ENCODE data around the gene CEMIP2.

CEMIP2 gene

GRCh38 chr9:71774920-71775319 is 6.6 kb upstream of the CEMIP2 start:
- FAIRE-seq (no peak), DNase-seq (ENCODE audit: low spot score) (no peak)

GRCh38 chr9:71772726-71773125 is 4.4 kb upstream of the CEMIP2 start:
- DNase-seq (ENCODE audit: low spot score) (no peak), FAIRE-seq (no peak)

- DNase-seq (ENCODE audit: low spot score) = no peak
- no peak for FAIRE-seq
Observed at GRCh38 chr9:71770170-71770569, 1.9 kb upstream of the CEMIP2 start.

GRCh38 chr9:71769175-71770161 is 1.2 kb upstream of the CEMIP2 start:
- DNase-seq (ENCODE audit: low spot score) = peak; percentile 71
- FAIRE-seq = no peak

DNA sequence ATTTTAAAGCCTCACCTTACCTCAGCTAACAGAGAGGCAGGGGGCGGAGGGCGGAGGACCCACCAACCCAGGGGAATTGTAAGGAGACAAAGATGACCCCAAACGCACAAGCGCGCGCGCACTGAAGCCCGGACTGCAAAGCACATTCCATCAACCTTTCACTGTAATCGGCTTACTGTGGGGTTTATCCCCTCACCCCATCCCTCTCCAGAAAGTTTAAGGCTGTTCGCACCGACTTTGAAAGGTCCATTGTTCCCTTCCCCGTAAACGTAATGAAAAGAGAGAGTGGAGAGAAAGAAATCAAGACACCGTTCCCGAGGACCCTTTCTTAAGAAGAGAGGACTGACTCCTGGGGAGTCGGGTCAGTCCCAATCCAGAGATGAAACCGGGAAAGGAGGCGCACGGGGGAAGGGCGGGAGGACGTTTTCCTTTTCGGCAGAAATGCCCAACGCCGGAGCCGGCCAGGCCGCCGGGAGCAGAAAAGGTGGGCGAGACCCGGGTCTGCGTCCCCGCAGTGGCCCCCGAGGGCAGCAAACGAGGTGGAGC is 464 bp downstream of the CEMIP2 start:
- FAIRE-seq (no peak), DNase-seq (ENCODE audit: low spot score) (no peak)

DNA sequence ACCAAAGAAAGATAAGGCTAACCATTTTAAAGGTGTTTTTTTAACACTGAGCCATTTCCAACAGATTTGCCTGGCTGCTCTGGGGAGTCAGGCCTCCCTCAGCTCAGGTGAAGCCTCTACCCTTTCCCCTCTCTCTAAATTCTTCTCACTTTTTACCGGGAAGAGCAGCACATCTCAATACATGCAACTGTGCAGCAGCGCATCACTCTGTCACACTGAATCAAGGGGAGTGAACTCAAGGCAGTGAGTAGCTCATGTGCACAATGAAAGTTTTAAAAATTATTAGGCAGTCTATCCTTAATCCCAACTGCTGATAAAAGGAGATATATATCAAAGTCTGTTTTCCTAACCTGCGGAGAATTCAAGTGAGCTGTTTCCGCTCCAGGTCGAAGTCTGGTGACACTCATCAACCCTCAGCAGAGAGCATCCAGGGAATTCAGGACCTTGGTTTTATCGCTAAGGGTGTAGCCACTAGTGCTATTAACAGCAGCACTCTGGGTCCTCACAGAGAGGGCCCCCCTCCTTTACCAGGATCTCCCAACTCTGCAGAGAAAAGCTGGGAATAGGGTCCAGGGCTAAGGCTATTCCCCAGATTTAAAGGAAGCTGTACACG is 1.0 kb downstream of the CEMIP2 start:
- FAIRE-seq = no peak

DNA sequence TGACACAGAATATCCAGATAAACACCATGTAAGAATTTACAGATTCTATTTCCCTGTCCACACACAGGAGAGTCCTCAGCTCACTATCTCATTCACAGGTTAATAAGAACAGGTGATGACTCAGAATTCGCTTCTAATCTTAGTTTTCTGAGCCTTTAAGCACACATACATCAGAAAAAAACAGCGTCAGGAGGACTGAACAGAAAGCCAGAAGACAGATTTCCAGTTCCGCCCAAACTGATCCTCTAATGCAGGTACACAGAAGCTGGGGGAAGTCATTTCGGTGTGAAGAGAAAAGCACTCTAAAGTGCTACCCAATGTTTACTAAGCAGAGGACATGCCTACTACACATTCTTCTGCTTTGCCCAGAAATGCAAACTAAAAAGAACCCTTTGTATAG is 1.6 kb downstream of the CEMIP2 start:
- DNase-seq (ENCODE audit: low spot score) (no peak), FAIRE-seq (no peak)

More for the DNA sequence above, 1.0 kb downstream of the CEMIP2 start:
- DNase-seq (ENCODE audit: low spot score) = no peak

DNA sequence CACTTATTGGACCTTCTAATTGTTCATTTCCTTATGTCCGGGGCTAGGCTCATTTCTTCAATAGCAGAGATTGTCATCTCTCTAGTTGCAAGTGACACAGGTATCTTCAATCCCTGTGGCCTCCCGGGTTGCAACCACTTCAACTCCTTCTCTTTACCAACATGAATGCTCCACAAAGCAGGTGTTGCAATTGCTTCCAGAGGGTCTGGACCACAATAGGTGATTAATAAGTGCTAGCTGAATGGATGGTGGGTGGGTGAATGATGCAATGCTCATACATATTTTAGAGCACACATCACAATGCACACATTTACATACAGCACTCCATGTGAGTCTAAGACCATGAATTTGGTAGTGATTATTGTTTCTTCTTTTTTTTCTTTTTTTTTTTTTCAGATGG is 2.6 kb downstream of the CEMIP2 start:
- FAIRE-seq (no peak), DNase-seq (ENCODE audit: low spot score) (no peak)

DNA sequence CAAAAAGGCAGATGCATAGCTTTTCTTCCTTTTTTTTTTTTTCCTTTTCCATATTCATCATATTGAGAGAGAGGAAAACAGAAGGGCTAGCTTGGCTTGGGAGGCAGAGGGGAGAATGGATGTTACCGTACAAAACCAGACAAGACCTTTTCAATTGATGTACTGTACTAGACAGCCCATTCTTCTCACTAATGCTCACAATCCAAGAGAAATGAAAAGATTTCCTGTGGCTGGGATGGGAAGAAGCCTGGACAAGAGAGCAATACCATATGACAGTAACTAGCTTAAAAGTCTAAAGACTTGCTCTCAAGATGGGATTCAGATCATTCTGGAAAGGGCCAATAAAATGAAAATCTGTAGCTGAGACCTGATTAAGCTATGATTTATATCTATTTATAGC is 3.4 kb downstream of the CEMIP2 start:
- DNase-seq (ENCODE audit: low spot score) = no peak
- FAIRE-seq = no peak

GRCh38 chr9:71764463-71764862 is 3.9 kb downstream of the CEMIP2 start:
- DNase-seq (ENCODE audit: low spot score) = no peak
- no peak for FAIRE-seq

- no peak for DNase-seq (ENCODE audit: low spot score)
- no peak for FAIRE-seq
Observed at GRCh38 chr9:71763832-71764231, 4.5 kb downstream of the CEMIP2 start.

GRCh38 chr9:71762900-71763653 is 5.2 kb downstream of the CEMIP2 start:
- no peak for FAIRE-seq
- DNase-seq (ENCODE audit: low spot score) = no peak

GRCh38 chr9:71761938-71762353 is 6.4 kb downstream of the CEMIP2 start:
- DNase-seq (ENCODE audit: low spot score) = no peak
- FAIRE-seq = no peak

- FAIRE-seq = no peak
Observed at GRCh38 chr9:71760901-71761300, 7.4 kb downstream of the CEMIP2 start.

DNA sequence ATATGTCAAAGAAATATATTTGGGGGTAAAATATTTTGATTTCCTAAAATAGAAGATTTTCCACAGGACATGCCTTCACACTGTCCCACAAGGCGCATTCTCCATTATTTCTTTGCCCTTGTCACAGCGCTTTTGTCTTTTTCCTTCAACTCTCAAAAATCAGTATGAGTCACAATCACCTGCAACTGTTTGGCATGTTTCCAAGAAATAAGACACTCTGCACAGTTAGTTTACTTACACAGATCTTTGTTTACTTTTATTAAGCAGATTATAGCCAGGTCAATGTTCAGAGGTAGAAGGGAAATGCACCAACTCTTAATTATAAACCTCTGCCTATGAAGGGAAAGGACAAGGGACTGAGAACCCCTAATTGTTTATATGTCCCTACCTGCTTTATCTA is 9.5 kb downstream of the CEMIP2 start:
- DNase-seq (ENCODE audit: low spot score) (peak; percentile 50), FAIRE-seq (no peak)

More at GRCh38 chr9:71760901-71761300, 7.4 kb downstream of the CEMIP2 start:
- DNase-seq (ENCODE audit: low spot score) = no peak

GRCh38 chr9:71758277-71758676 is 10.0 kb downstream of the CEMIP2 start:
- DNase-seq (ENCODE audit: low spot score) (no peak), FAIRE-seq (no peak)

- no peak for DNase-seq (ENCODE audit: low spot score)
- FAIRE-seq = no peak
Observed at GRCh38 chr9:71756753-71757152, 11.6 kb downstream of the CEMIP2 start.

GRCh38 chr9:71755869-71756268 is 12.4 kb downstream of the CEMIP2 start:
- FAIRE-seq (no peak), DNase-seq (ENCODE audit: low spot score) (no peak)

DNA sequence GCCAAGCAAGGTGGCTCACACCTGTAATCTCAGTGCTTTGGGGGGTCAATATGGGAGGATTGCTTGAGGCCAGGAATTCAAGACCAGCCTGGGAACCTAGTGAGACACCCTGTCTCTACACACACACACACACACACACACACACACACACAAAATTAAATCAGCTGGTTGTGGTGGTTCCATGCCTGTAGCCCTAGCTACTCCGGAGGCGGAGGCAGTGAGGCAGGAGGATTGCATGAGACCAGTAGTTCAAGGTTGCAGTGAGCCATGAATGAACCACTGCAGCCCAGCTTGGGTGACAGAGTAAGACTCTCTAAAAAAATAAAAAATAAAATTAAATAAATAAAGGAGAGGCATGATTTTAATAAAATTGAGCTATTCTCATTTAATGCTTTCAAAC is 13.1 kb downstream of the CEMIP2 start:
- DNase-seq (ENCODE audit: low spot score) = no peak
- FAIRE-seq = no peak

DNA sequence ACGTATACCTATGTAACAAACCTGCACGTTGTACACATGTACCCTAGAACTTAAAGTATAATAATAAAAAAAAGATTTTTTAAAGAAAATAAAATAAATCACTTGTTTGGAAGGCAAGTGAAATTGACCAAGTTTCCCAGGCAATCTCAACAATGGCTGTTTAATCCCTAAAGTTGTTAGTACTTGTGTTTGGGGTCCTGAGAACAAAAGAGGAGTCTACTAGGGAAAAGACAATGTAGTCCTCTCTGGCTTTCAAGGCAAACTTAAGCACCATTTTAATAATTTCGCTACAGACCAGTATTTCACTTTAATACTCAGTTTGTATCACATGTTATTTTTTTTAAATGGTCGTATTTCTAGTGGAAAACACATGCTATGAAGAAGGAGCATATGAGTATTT is 14.2 kb downstream of the CEMIP2 start:
- no peak for FAIRE-seq
- DNase-seq (ENCODE audit: low spot score) = no peak

DNA sequence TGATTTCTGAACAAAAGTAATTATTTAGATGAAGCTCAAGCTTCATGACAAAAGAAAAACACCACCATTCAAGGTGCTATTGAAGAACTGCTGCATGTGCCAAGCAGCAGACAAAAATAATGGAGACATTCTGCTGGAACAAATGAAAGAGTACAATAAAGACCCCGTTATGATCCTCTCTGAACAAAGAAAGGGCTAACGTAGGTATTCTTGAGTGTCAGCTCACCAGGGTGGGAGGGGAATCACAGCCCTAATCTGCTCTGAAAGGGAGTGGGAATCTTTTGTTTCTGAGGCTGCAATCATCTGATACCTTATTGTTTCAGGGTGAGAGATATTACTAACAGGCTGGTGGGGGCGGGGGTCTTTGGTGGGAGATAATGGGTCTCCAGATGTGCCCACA is 15.4 kb downstream of the CEMIP2 start:
- DNase-seq (ENCODE audit: low spot score) (no peak), FAIRE-seq (no peak)

DNA sequence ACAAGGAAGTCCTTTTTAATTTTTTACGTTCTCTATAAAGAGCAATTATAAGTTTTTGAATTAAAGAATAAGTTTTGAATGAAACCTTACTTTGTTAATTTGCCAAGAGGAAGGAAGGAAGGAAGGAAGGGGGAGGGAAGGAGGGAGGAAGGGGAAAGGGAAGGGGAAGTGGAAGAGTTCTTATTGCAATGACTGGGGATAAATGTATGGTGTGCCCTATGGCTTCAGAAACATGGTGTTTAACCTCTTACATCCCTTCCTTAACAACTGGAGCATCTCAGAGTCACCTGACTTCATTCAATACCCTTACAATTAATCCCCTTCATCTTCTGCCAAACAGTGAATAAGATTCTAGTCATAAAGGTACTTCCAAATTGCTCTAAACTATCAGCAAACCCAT is 16.0 kb downstream of the CEMIP2 start:
- no peak for FAIRE-seq
- DNase-seq (ENCODE audit: low spot score) = no peak

All from urothelium cell line (cell line).